Left cardiac atrium (tissue), 4 donors: ENCODE results near the gene PDE6A. TPM values are rescaled to one million over a fixed set of nuclear protein-coding genes. Genes with fewer than 3 reads are reported as not detected.

Source experiments
- ATAC-seq, 2 donors: fragments of 200-7000 bp; cut with Tn5 transposase; one replicate each; pipeline ENCODE4 v1.9.1; 2020; ENCODE audit warnings: mild to moderate bottlenecking in 2 of 2, moderate library complexity in 2 of 2
- DNase-seq: peaks from one replicate; pipeline ENCODE4 v3.0.0-alpha.2; 2020
- intact Hi-C, 2 donors: fragments of 100-400 bp; cut with DNase I; formaldehyde crosslinking; loops; one replicate each; pipeline versions ENCODE4 v1.14.1 to v1.15.1; 2022 to 2023
- long read RNA-seq: library from polyadenylated mRNA; unstranded; transcript quantifications from one replicate; pipeline ENCODE4 v2.0.0, GENCODE V29; 2021
- total RNA-seq, 2 donors: library from RNA; stranded (reverse); fragmentation: NEBNext Ultra II Directional; extraction: Animal tissue kit (Norgen Biotek cat#: 25700); gene quantifications; one replicate each; pipeline ENCODE4 v1.2.1, GENCODE V29; 2021
- donor health status: DM: no; HTN: yes; CAD: no.
- donor health status: DM: no; HTN: yes; CAD: no; lungs with severe emphysema.
- donor health status: DM: yes; HTN: yes; CAD: no.
- donor health status: Dilated cardiomyopathy.

PDE6A gene
- total RNA-seq: under 1 TPM in 1 of 2 donors, not detected in 1; 0.16 TPM
- long read RNA-seq: 0 reads

GRCh38 chr5:149944666-149945065 is at the start of gene PDE6A:
Gene PDE6A (minus strand): TSS chr5:149944793. CDS start chr5:149944673, 120 bp downstream.
- intact Hi-C loops: no loop called here
- ATAC-seq: no peak
- no peak for DNase-seq

- intact Hi-C loops: no loop called here
- ATAC-seq: no peak
- no peak for DNase-seq
Observed at GRCh38 chr5:149993471-149993870, 48.9 kb upstream of the PDE6A start.

- intact Hi-C loops: loop anchor here in 1 of 2 donors (2.0 kb wide), 2 partner anchors 156 to 354 kb away; no protein-coding TSS in a partner anchor
- peak; percentile 82 to 85 for ATAC-seq
Observed at GRCh38 chr5:149990518-149991376, 46.2 kb upstream of the PDE6A start.

GRCh38 chr5:149988126-149988525 is 43.5 kb upstream of the PDE6A start:
- intact Hi-C loops: no loop called here
- ATAC-seq (no peak), DNase-seq (no peak)

More at GRCh38 chr5:149990518-149991376, 46.2 kb upstream of the PDE6A start:
- DNase-seq: peak; percentile 77

GRCh38 chr5:149982505-149982904 is 37.9 kb upstream of the PDE6A start:
- DNase-seq (no peak), ATAC-seq (no peak)
- intact Hi-C loops: no loop called here

- no peak for DNase-seq
- ATAC-seq: no peak
- intact Hi-C loops: no loop called here
Observed at GRCh38 chr5:149981206-149981605, 36.6 kb upstream of the PDE6A start.

- ATAC-seq (no peak), DNase-seq (no peak)
- intact Hi-C loops: no loop called here
Observed at GRCh38 chr5:149979896-149980295, 35.3 kb upstream of the PDE6A start.

- no peak for ATAC-seq
- intact Hi-C loops: no loop called here
- DNase-seq: no peak
Observed at GRCh38 chr5:149975409-149975808, 30.8 kb upstream of the PDE6A start.

- ATAC-seq (no peak), DNase-seq (no peak)
- intact Hi-C loops: loop anchor here in 1 of 2 donors (10.0 kb wide), 1 partner anchor 335 kb away; no protein-coding TSS in a partner anchor
Observed at GRCh38 chr5:149969181-149969930, 24.8 kb upstream of the PDE6A start.

GRCh38 chr5:149966946-149967345 is 22.4 kb upstream of the PDE6A start:
- ATAC-seq (no peak), DNase-seq (no peak)
- intact Hi-C loops: loop anchor here in 1 of 2 donors (10.0 kb wide), 1 partner anchor 332 kb away; no protein-coding TSS in a partner anchor

- no peak for DNase-seq
- intact Hi-C loops: loop anchor here in 1 of 2 donors (5.0 to 10.0 kb wide), 2 partner anchors 131 to 329 kb away; no protein-coding TSS in a partner anchor
- no peak for ATAC-seq
Observed at GRCh38 chr5:149963729-149964128, 19.1 kb upstream of the PDE6A start.

- intact Hi-C loops: loop anchor here in 1 of 2 donors (5.0 to 10.0 kb wide), 2 partner anchors 130 to 328 kb away; no protein-coding TSS in a partner anchor
- ATAC-seq: no peak
- no peak for DNase-seq
Observed at GRCh38 chr5:149962601-149963300, 18.2 kb upstream of the PDE6A start.

GRCh38 chr5:149961957-149962409 is 17.4 kb upstream of the PDE6A start:
- intact Hi-C loops: loop anchor here (2.0 to 10.0 kb wide), 3 partner anchors 105 to 327 kb away; no protein-coding TSS in a partner anchor
- DNase-seq (no peak), ATAC-seq (no peak)

GRCh38 chr5:149961186-149961685 is 16.6 kb upstream of the PDE6A start:
- DNase-seq (no peak), ATAC-seq (no peak)
- intact Hi-C loops: loop anchor here (2.0 to 10.0 kb wide), 3 partner anchors 104 to 326 kb away; no protein-coding TSS in a partner anchor

- DNase-seq (peak; percentile 98), ATAC-seq (peak; percentile 100)
- intact Hi-C loops: loop anchor here (2.0 to 10.0 kb wide), 3 partner anchors 104 to 326 kb away; no protein-coding TSS in a partner anchor
Observed at GRCh38 chr5:149960272-149961185, 15.9 kb upstream of the PDE6A start, which contains the start of gene SLC26A2. Gene SLC26A2 (plus strand): TSS chr5:149960758. CDS start chr5:149977653, 16,895 bp downstream.

- intact Hi-C loops: loop anchor here (2.0 to 10.0 kb wide), 3 partner anchors 103 to 325 kb away; no protein-coding TSS in a partner anchor
- ATAC-seq: peak in 1 of 2 donors; percentile 3
- DNase-seq: no peak
Observed at GRCh38 chr5:149959406-149960236, 15.0 kb upstream of the PDE6A start.
